Thyroid gland (tissue), 4 donors: ENCODE measurements around the gene MLYCD. TPM values are rescaled to one million over a fixed set of nuclear protein-coding genes. Genes with fewer than 3 reads are reported as not detected.

Source experiments
- DNase-seq, 2 donors: peaks; one replicate each; pipeline ENCODE4 v3.0.0-alpha.2; 2019
- H3K27ac ChIP-seq, 3 donors: fragments of 200-600 bp; sonication (generic); 1 replicate in 2 of 3; 2 replicates in 1 of 3; pipeline ENCODE4 v1.5.1; 2016 to 2019; ENCODE audit warnings: mild to moderate bottlenecking in 1 of 3, moderate library complexity in 1 of 3
- H3K27me3 ChIP-seq: fragments of 200-600 bp; sonication (generic); one replicate; pipeline ENCODE4 v1.5.1; 2019
- H3K36me3 ChIP-seq, 2 donors: fragments of 200-600 bp; sonication (generic); one replicate each; pipeline ENCODE4 v1.5.1; 2016 to 2019
- H3K4me1 ChIP-seq, 2 donors: fragments of 200-600 bp; sonication (generic); one replicate each; pipeline ENCODE4 v1.5.1; 2017 to 2019
- H3K4me3 ChIP-seq, 3 donors: fragments of 200-600 bp; sonication (generic); replicated peaks in 1 of 3; 1 replicate in 2 of 3; 2 replicates in 1 of 3; pipeline ENCODE4 v1.5.1; 2016; ENCODE audit warnings: mild to moderate bottlenecking in 1 of 3
- H3K9me3 ChIP-seq: fragments of 200-600 bp; sonication (generic); one replicate; pipeline ENCODE4 v1.5.1; 2017
- CTCF ChIP-seq, 6 experiments: fragments of 200-600 bp in 3 of 6; fragments of 450-650 bp in 3 of 6; sonication (generic) in 3 of 6; IDR thresholded peaks; one replicate each; pipeline ENCODE4 v1.5.1; 2016 to 2019; ENCODE audit warnings: antibody characterized with exemption in 6 of 6, mild to moderate bottlenecking in 2 of 6, inconsistent platforms in 1 of 6, moderate library complexity in 1 of 6
- POLR2A ChIP-seq, 2 donors: fragments of 450-650 bp; IDR thresholded peaks; one replicate each; pipeline ENCODE4 v1.6.1; 2017; ENCODE audit warnings: antibody characterized with exemption in 2 of 2, mild to moderate bottlenecking in 2 of 2, moderate library complexity in 1 of 2
- WGBS, 2 donors: methylation state at CpG; one replicate each; pipeline ENCODE4 v1.1.5; 2017; 5-methylcytosine and 5-hydroxymethylcytosine counted together
- intact Hi-C: fragments of 100-400 bp; cut with DNase I; formaldehyde crosslinking; loops from one replicate; pipeline ENCODE4 v1.15.1; 2023
- total RNA-seq, 4 donors: library from RNA; depleted of rRNA; stranded (reverse); fragments of >200 nt; gene quantifications; one replicate each; pipeline ENCODE4 v1.2.3, GENCODE V29; 2016

MLYCD gene
- total RNA-seq, 4 donors from 2014 or later = 9.9 to 22.0 (median 12.0) TPM

GRCh38 chr16:83853834-83854233 is 45.1 kb upstream of the MLYCD start:
- Histone ChIP-seq H3K9me3 (no peaks in the 10 kb centered on the region), H3K27me3 (no peaks in the 10 kb centered on the region), H3K27ac (no peak overlapping the region), H3K36me3 (no peaks in the 10 kb centered on the region), H3K4me1 (no peaks in the 10 kb centered on the region), H3K4me3 (no peak overlapping the region)
- DNase-seq = no peak
- 95 to 99% methylated on average over 8 of the region's 8 CpGs for WGBS, 2 donors
- intact Hi-C loops = no loop called here
- TF ChIP-seq POLR2A (IDR thresholded peaks at IDR 0.05) (no peak), CTCF (IDR thresholded peaks at IDR 0.05) (no peak)

- 77 to 82% methylated on average over 9 of the region's 9 CpGs for WGBS, 2 donors
- intact Hi-C loops = no loop called here
- H3K36me3 ChIP-seq = no peaks in the 10 kb centered on the region
- H3K27me3 ChIP-seq = no peaks in the 10 kb centered on the region
- no peak overlapping the region for H3K4me3 ChIP-seq
- H3K27ac ChIP-seq = no peak overlapping the region
- no peak for DNase-seq
- no peak for TF ChIP-seq CTCF (IDR thresholded peaks at IDR 0.05)
- TF ChIP-seq POLR2A (IDR thresholded peaks at IDR 0.05) = no peak
- no peaks in the 10 kb centered on the region for H3K9me3 ChIP-seq
- H3K4me1 ChIP-seq = no peaks in the 10 kb centered on the region
Measured at GRCh38 chr16:83854420-83854819, 44.5 kb upstream of the MLYCD start.

- H3K4me3 ChIP-seq = no peak overlapping the region
- TF ChIP-seq CTCF (IDR thresholded peaks at IDR 0.05) (no peak), POLR2A (IDR thresholded peaks at IDR 0.05) (no peak)
- no peaks in the 10 kb centered on the region for H3K36me3 ChIP-seq
- H3K4me1 ChIP-seq = no peaks in the 10 kb centered on the region
- WGBS, 2 donors = 74 to 88% methylated on average over 4 of the region's 4 CpGs
- intact Hi-C loops = no loop called here
- no peak overlapping the region for H3K27ac ChIP-seq
- DNase-seq = no peak
- no peaks in the 10 kb centered on the region for H3K27me3 ChIP-seq
- no peaks in the 10 kb centered on the region for H3K9me3 ChIP-seq
Measured at GRCh38 chr16:83856792-83857191, 42.1 kb upstream of the MLYCD start.

GRCh38 chr16:83859265-83859664 is 39.6 kb upstream of the MLYCD start:
- WGBS, 2 donors = 65 to 70% methylated on average over 8 of the region's 8 CpGs
- TF ChIP-seq CTCF (IDR thresholded peaks at IDR 0.05) (no peak), POLR2A (IDR thresholded peaks at IDR 0.05) (no peak)
- intact Hi-C loops = no loop called here
- H3K4me1 ChIP-seq = no peaks in the 10 kb centered on the region
- H3K27me3 ChIP-seq = no peaks in the 10 kb centered on the region
- no peaks in the 10 kb centered on the region for H3K36me3 ChIP-seq
- H3K4me3 ChIP-seq = no peak overlapping the region
- H3K27ac ChIP-seq = no peak overlapping the region
- DNase-seq = no peak
- no peaks in the 10 kb centered on the region for H3K9me3 ChIP-seq

GRCh38 chr16:83862661-83863060 is 36.3 kb upstream of the MLYCD start:
- Histone ChIP-seq H3K4me1 (no peaks in the 10 kb centered on the region), H3K27me3 (no peaks in the 10 kb centered on the region), H3K9me3 (no peaks in the 10 kb centered on the region), H3K27ac (no peak overlapping the region), H3K4me3 (no peak overlapping the region), H3K36me3 (no peaks in the 10 kb centered on the region)
- TF ChIP-seq CTCF (IDR thresholded peaks at IDR 0.05) (no peak), POLR2A (IDR thresholded peaks at IDR 0.05) (no peak)
- intact Hi-C loops = no loop called here
- DNase-seq = no peak
- WGBS, 2 donors = 83 to 85% methylated on average over 7 of the region's 7 CpGs
